Measurements from ENCODE around the gene SLAMF1.

Gene SLAMF1

DNA sequence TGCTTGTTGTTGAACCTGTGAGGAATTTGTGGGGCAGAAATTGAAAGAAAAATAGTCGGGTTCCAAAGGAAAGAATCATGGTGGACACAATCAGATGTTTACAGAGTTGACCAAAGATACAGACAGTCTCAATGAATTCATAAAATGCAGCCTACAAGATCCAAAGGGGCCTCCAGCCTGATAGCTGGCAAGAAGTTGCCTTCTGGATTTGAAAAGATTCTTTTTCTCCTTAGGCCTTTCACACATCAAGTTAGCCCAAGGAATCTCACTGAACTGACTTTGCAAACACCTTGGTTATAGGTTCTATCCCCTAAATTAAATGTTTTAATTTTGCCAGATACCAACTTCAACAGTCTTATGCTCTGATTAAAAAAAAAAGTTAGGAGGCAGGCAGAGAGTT lies 21.5 kb downstream of the SLAMF1 start:
- H3K4me3 ChIP-seq (ENCODE audit: low read depth, low read length): no peak overlapping the region
- H3K9me3 ChIP-seq (ENCODE audit: severe bottlenecking): no peaks in the 10 kb centered on the region
- H3K27ac ChIP-seq: no peak overlapping the region
- TF ChIP-seq, protein P1, sequence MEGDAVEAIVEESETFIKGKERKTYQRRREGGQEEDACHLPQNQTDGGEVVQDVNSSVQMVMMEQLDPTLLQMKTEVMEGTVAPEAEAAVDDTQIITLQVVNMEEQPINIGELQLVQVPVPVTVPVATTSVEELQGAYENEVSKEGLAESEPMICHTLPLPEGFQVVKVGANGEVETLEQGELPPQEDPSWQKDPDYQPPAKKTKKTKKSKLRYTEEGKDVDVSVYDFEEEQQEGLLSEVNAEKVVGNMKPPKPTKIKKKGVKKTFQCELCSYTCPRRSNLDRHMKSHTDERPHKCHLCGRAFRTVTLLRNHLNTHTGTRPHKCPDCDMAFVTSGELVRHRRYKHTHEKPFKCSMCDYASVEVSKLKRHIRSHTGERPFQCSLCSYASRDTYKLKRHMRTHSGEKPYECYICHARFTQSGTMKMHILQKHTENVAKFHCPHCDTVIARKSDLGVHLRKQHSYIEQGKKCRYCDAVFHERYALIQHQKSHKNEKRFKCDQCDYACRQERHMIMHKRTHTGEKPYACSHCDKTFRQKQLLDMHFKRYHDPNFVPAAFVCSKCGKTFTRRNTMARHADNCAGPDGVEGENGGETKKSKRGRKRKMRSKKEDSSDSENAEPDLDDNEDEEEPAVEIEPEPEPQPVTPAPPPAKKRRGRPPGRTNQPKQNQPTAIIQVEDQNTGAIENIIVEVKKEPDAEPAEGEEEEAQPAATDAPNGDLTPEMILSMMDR (IDR thresholded peaks at IDR 0.05; ENCODE audit: low read depth, low read length): no peak
- DNase-seq: no peak
- H3K27me3 ChIP-seq (ENCODE audit: insufficient read depth, low read depth, severe bottlenecking): peaks cover 96% of the 10 kb centered on the region
- no peaks in the 10 kb centered on the region for H3K36me3 ChIP-seq

DNA sequence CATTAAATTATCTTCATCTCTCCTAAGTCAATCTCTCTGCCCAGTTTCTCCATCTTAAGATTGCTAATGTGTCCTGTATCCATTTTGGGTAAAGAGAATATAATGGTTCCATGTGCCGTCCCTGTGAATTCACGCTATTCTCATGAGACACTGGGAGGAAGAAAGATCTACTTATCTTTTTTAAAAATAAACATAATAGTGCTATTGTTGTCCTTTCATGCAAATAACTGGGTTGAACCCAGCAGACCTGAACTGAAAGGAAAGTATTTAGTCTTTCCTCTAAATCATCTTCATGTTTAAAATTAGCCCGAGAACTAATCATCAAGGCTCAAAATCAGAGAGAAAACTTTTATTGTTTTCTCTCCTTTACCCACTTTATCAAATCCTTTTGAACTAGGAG lies 22.4 kb downstream of the SLAMF1 start:
- H3K4me3 ChIP-seq (ENCODE audit: low read depth, low read length): no peak overlapping the region
- TF ChIP-seq, protein P1 (IDR thresholded peaks at IDR 0.05; ENCODE audit: low read depth, low read length): no peak
- H3K27me3 ChIP-seq (ENCODE audit: insufficient read depth, low read depth, severe bottlenecking): peaks cover 96% of the 10 kb centered on the region
- H3K27ac ChIP-seq: no peak overlapping the region
- no peak for DNase-seq
- H3K36me3 ChIP-seq: no peaks in the 10 kb centered on the region
- H3K9me3 ChIP-seq (ENCODE audit: severe bottlenecking): no peaks in the 10 kb centered on the region

DNA sequence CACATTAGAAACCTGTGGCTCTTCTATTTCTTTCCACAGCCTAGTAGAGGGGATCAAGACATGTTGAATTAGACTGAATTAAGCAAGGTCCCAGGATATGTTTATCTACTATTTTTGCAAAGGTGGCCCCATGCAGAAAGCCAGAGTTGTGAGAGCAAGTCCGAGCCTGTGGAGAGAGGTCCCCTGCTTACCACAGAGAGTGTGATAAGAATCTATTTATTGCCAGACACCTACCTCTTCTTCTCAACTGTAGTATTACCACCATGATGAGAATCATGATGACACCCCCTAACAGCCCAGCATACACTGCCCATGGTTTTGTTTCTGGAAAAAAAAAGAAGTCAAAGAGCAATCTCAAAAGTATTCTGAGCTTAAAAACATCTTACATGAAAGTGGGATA lies 23.0 kb downstream of the SLAMF1 start:
- TF ChIP-seq, protein P1 (IDR thresholded peaks at IDR 0.05; ENCODE audit: low read depth, low read length): no peak
- H3K27me3 ChIP-seq (ENCODE audit: insufficient read depth, low read depth, severe bottlenecking): peaks cover 96% of the 10 kb centered on the region
- H3K27ac ChIP-seq: no peak overlapping the region
- peaks cover 2% of the 10 kb centered on the region for H3K9me3 ChIP-seq (ENCODE audit: severe bottlenecking)
- no peak for DNase-seq
- H3K4me3 ChIP-seq (ENCODE audit: low read depth, low read length): no peak overlapping the region
- no peaks in the 10 kb centered on the region for H3K36me3 ChIP-seq

GRCh38 chr1:160623227-160623633 lies 23.6 kb downstream of the SLAMF1 start:
- H3K27me3 ChIP-seq (ENCODE audit: insufficient read depth, low read depth, severe bottlenecking): peaks cover 92% of the 10 kb centered on the region
- TF ChIP-seq, protein P1 (IDR thresholded peaks at IDR 0.05; ENCODE audit: low read depth, low read length): no peak
- no peaks in the 10 kb centered on the region for H3K36me3 ChIP-seq
- no peak overlapping the region for H3K27ac ChIP-seq
- peaks cover 6% of the 10 kb centered on the region for H3K9me3 ChIP-seq (ENCODE audit: severe bottlenecking)
- no peak for DNase-seq
- H3K4me3 ChIP-seq (ENCODE audit: low read depth, low read length): no peak overlapping the region

- no peak overlapping the region for H3K4me3 ChIP-seq (ENCODE audit: low read depth, low read length)
- H3K27me3 ChIP-seq (ENCODE audit: insufficient read depth, low read depth, severe bottlenecking): peaks cover 92% of the 10 kb centered on the region
- H3K9me3 ChIP-seq (ENCODE audit: severe bottlenecking): peaks cover 6% of the 10 kb centered on the region
- DNase-seq: no peak
- TF ChIP-seq, protein P1 (IDR thresholded peaks at IDR 0.05; ENCODE audit: low read depth, low read length): no peak
- no peaks in the 10 kb centered on the region for H3K36me3 ChIP-seq
- H3K27ac ChIP-seq: no peak overlapping the region
These were observed 24.2 kb downstream of the SLAMF1 start for GRCh38 chr1:160622501-160623226.
